Measurements from ENCODE around the gene BTBD19.

BTBD19 gene

GRCh38 chr1:44775078-44775929 lies 33.0 kb upstream of the BTBD19 start, which contains the start of gene RPS8:
RPS8 (plus strand) TSS chr1:44775540; CDS start chr1:44775597, 57 bp downstream.
- H2BK120ac ChIP-seq (ENCODE audit: low read depth, low read length) = no peak within 1 kb of the TSS
- peaks cover 24 to 44% of the 10 kb centered on the region in 2 donors for H3K36me3 ChIP-seq (replicated peaks in 1 of 2; ENCODE audit: control insufficient read depth in 2 of 2, insufficient read depth in 2 of 2, low read length in 2 of 2)
- peak; percentile 94 for DNase-seq (ENCODE audit: low spot score)
- no peaks in the 10 kb centered on the region for H3K9me3 ChIP-seq (replicated peaks in 1 of 2; ENCODE audit: control insufficient read depth in 2 of 2, insufficient read depth in 1 of 2, low read depth in 1 of 2, low read length in 2 of 2)
- H2BK5ac ChIP-seq (ENCODE audit: low read length) = no peak within 1 kb of the TSS
- H3K18ac ChIP-seq (ENCODE audit: low read length) = peak within 1 kb of the TSS; percentile 98
- H3K27me3 ChIP-seq (ENCODE audit: control insufficient read depth in 3 of 3, insufficient read depth in 3 of 3, low read depth in 1 of 3, low read length in 3 of 3) = no peaks in the 10 kb centered on the region
- H4K8ac ChIP-seq (ENCODE audit: low read depth, low read length) = no peak within 1 kb of the TSS
- H3K4me1 ChIP-seq (ENCODE audit: control insufficient read depth in 2 of 2, insufficient read depth in 1 of 2, low read depth in 1 of 2, low read length in 2 of 2) = peaks cover 9 to 12% of the 10 kb centered on the region in 2 donors
- peak within 1 kb of the TSS; percentile 82 for H2AFZ ChIP-seq (ENCODE audit: low read length)
- no peak within 1 kb of the TSS for H3K4ac ChIP-seq (ENCODE audit: low read length)
- H3K9ac ChIP-seq (ENCODE audit: low read depth, low read length, poor library complexity) = peak within 1 kb of the TSS; percentile 99
- H3K79me1 ChIP-seq (ENCODE audit: low read depth, low read length) = peaks cover 9% of the 10 kb centered on the region
- WGBS, 2 donors (ENCODE audit: extremely low coverage in 2 of 2, insufficient read length in 2 of 2, insufficient replicate concordance in 1 of 2) = no CpG with 5 or more reads among the region's 65 CpGs
- H3K4me3 ChIP-seq (ENCODE audit: low read length in 2 of 2) = peak within 1 kb of the TSS; percentile 77 to 95
- H3K27ac ChIP-seq (replicated peaks; ENCODE audit: low read length) = peak within 1 kb of the TSS; percentile 81
- peak within 1 kb of the TSS; percentile 86 for H2AK5ac ChIP-seq (ENCODE audit: low read depth, low read length)
- H3K14ac ChIP-seq (ENCODE audit: low read length) = peak within 1 kb of the TSS; percentile 61
- no peak within 1 kb of the TSS for H4K91ac ChIP-seq (ENCODE audit: low read depth, low read length, poor library complexity)
- H3K23ac ChIP-seq (ENCODE audit: low read depth, low read length, poor library complexity) = peak within 1 kb of the TSS; percentile 92
- H2BK12ac ChIP-seq (ENCODE audit: low read length) = no peak within 1 kb of the TSS
- H2BK15ac ChIP-seq (ENCODE audit: low read length) = no peak within 1 kb of the TSS
- peak within 1 kb of the TSS; percentile 85 for H3K4me2 ChIP-seq (ENCODE audit: insufficient read depth, low read length, poor library complexity, severe bottlenecking)

- Histone ChIP-seq H3K18ac (ENCODE audit: low read length) (peak overlapping the region; percentile 98), H3K9ac (ENCODE audit: low read depth, low read length, poor library complexity) (peak overlapping the region; percentile 99), H3K27me3 (ENCODE audit: control insufficient read depth in 3 of 3, insufficient read depth in 3 of 3, low read depth in 1 of 3, low read length in 3 of 3) (no peaks in the 10 kb centered on the region), H2BK12ac (ENCODE audit: low read length) (no peak overlapping the region), H3K4ac (ENCODE audit: low read length) (no peak overlapping the region), H3K36me3 (replicated peaks in 1 of 2; ENCODE audit: control insufficient read depth in 2 of 2, insufficient read depth in 2 of 2, low read length in 2 of 2) (peaks cover 29 to 52% of the 10 kb centered on the region in 2 donors), H3K79me1 (ENCODE audit: low read depth, low read length) (peaks cover 9% of the 10 kb centered on the region), H3K9me3 (replicated peaks in 1 of 2; ENCODE audit: control insufficient read depth in 2 of 2, insufficient read depth in 1 of 2, low read depth in 1 of 2, low read length in 2 of 2) (no peaks in the 10 kb centered on the region), H4K8ac (ENCODE audit: low read depth, low read length) (no peak overlapping the region), H3K4me3 (ENCODE audit: low read length in 2 of 2) (peak overlapping the region; percentile 77 to 95), H2BK15ac (ENCODE audit: low read length) (no peak overlapping the region), H3K23ac (ENCODE audit: low read depth, low read length, poor library complexity) (peak overlapping the region; percentile 50), H2BK5ac (ENCODE audit: low read length) (no peak overlapping the region), H4K91ac (ENCODE audit: low read depth, low read length, poor library complexity) (no peak overlapping the region), H2AK5ac (ENCODE audit: low read depth, low read length) (peak overlapping the region; percentile 86), H2AFZ (ENCODE audit: low read length) (peak overlapping the region; percentile 82), H3K14ac (ENCODE audit: low read length) (peak overlapping the region; percentile 61), H2BK120ac (ENCODE audit: low read depth, low read length) (no peak overlapping the region), H3K27ac (replicated peaks; ENCODE audit: low read length) (peak overlapping the region; percentile 81), H3K4me2 (ENCODE audit: insufficient read depth, low read length, poor library complexity, severe bottlenecking) (peak overlapping the region; percentile 85), H3K4me1 (ENCODE audit: control insufficient read depth in 2 of 2, insufficient read depth in 1 of 2, low read depth in 1 of 2, low read length in 2 of 2) (peaks cover 9 to 12% of the 10 kb centered on the region in 2 donors)
- DNase-seq (ENCODE audit: low spot score) = no peak
- no CpG with 5 or more reads among the region's 36 CpGs for WGBS, 2 donors (ENCODE audit: extremely low coverage in 2 of 2, insufficient read length in 2 of 2, insufficient replicate concordance in 1 of 2)
These were observed 32.2 kb upstream of the BTBD19 start for GRCh38 chr1:44775930-44776729.

- H2AFZ ChIP-seq (ENCODE audit: low read length) = no peak overlapping the region
- no peak overlapping the region for H3K4ac ChIP-seq (ENCODE audit: low read length)
- no peak overlapping the region for H3K14ac ChIP-seq (ENCODE audit: low read length)
- H3K79me1 ChIP-seq (ENCODE audit: low read depth, low read length) = peaks cover 9% of the 10 kb centered on the region
- peak overlapping the region; percentile 85 for H3K4me2 ChIP-seq (ENCODE audit: insufficient read depth, low read length, poor library complexity, severe bottlenecking)
- no peak overlapping the region for H3K27ac ChIP-seq (replicated peaks; ENCODE audit: low read length)
- H2BK5ac ChIP-seq (ENCODE audit: low read length) = no peak overlapping the region
- H3K9ac ChIP-seq (ENCODE audit: low read depth, low read length, poor library complexity) = peak overlapping the region; percentile 87
- no peaks in the 10 kb centered on the region for H3K27me3 ChIP-seq (ENCODE audit: control insufficient read depth in 3 of 3, insufficient read depth in 3 of 3, low read depth in 1 of 3, low read length in 3 of 3)
- no peak overlapping the region for H3K23ac ChIP-seq (ENCODE audit: low read depth, low read length, poor library complexity)
- H2BK15ac ChIP-seq (ENCODE audit: low read length) = no peak overlapping the region
- H4K91ac ChIP-seq (ENCODE audit: low read depth, low read length, poor library complexity) = no peak overlapping the region
- WGBS, 2 donors (ENCODE audit: extremely low coverage in 2 of 2, insufficient read length in 2 of 2, insufficient replicate concordance in 1 of 2) = no CpG with 5 or more reads among the region's 12 CpGs
- no peak overlapping the region for H2AK5ac ChIP-seq (ENCODE audit: low read depth, low read length)
- H3K18ac ChIP-seq (ENCODE audit: low read length) = no peak overlapping the region
- no peak overlapping the region for H4K8ac ChIP-seq (ENCODE audit: low read depth, low read length)
- H2BK12ac ChIP-seq (ENCODE audit: low read length) = no peak overlapping the region
- peaks cover 31 to 55% of the 10 kb centered on the region in 2 donors for H3K36me3 ChIP-seq (replicated peaks in 1 of 2; ENCODE audit: control insufficient read depth in 2 of 2, insufficient read depth in 2 of 2, low read length in 2 of 2)
- no peak for DNase-seq (ENCODE audit: low spot score)
- no peaks in the 10 kb centered on the region for H3K9me3 ChIP-seq (replicated peaks in 1 of 2; ENCODE audit: control insufficient read depth in 2 of 2, insufficient read depth in 1 of 2, low read depth in 1 of 2, low read length in 2 of 2)
- H2BK120ac ChIP-seq (ENCODE audit: low read depth, low read length) = no peak overlapping the region
- H3K4me3 ChIP-seq (ENCODE audit: low read length in 2 of 2) = peak overlapping the region; percentile 77 to 95
- H3K4me1 ChIP-seq (ENCODE audit: control insufficient read depth in 2 of 2, insufficient read depth in 1 of 2, low read depth in 1 of 2, low read length in 2 of 2) = peaks cover 9 to 12% of the 10 kb centered on the region in 2 donors
These were observed 31.6 kb upstream of the BTBD19 start for GRCh38 chr1:44776730-44777068.

GRCh38 chr1:44777547-44777946 lies 30.8 kb upstream of the BTBD19 start:
- Histone ChIP-seq H3K27me3 (ENCODE audit: control insufficient read depth in 3 of 3, insufficient read depth in 3 of 3, low read depth in 1 of 3, low read length in 3 of 3) (no peaks in the 10 kb centered on the region), H3K23ac (ENCODE audit: low read depth, low read length, poor library complexity) (no peak overlapping the region), H3K4me2 (ENCODE audit: insufficient read depth, low read length, poor library complexity, severe bottlenecking) (no peak overlapping the region), H3K36me3 (replicated peaks in 1 of 2; ENCODE audit: control insufficient read depth in 2 of 2, insufficient read depth in 2 of 2, low read length in 2 of 2) (peaks cover 31 to 55% of the 10 kb centered on the region in 2 donors), H2BK15ac (ENCODE audit: low read length) (no peak overlapping the region), H3K27ac (replicated peaks; ENCODE audit: low read length) (no peak overlapping the region), H3K9me3 (replicated peaks in 1 of 2; ENCODE audit: control insufficient read depth in 2 of 2, insufficient read depth in 1 of 2, low read depth in 1 of 2, low read length in 2 of 2) (no peaks in the 10 kb centered on the region), H2AFZ (ENCODE audit: low read length) (no peak overlapping the region), H3K79me1 (ENCODE audit: low read depth, low read length) (peaks cover 9% of the 10 kb centered on the region), H2BK5ac (ENCODE audit: low read length) (no peak overlapping the region), H3K9ac (ENCODE audit: low read depth, low read length, poor library complexity) (no peak overlapping the region), H2AK5ac (ENCODE audit: low read depth, low read length) (no peak overlapping the region), H4K91ac (ENCODE audit: low read depth, low read length, poor library complexity) (no peak overlapping the region), H3K18ac (ENCODE audit: low read length) (no peak overlapping the region), H2BK12ac (ENCODE audit: low read length) (no peak overlapping the region), H3K4me3 (ENCODE audit: low read length in 2 of 2) (no peak overlapping the region), H4K8ac (ENCODE audit: low read depth, low read length) (no peak overlapping the region), H3K14ac (ENCODE audit: low read length) (no peak overlapping the region), H3K4me1 (ENCODE audit: control insufficient read depth in 2 of 2, insufficient read depth in 1 of 2, low read depth in 1 of 2, low read length in 2 of 2) (peaks cover 9 to 12% of the 10 kb centered on the region in 2 donors), H2BK120ac (ENCODE audit: low read depth, low read length) (no peak overlapping the region), H3K4ac (ENCODE audit: low read length) (no peak overlapping the region)
- WGBS, 2 donors (ENCODE audit: extremely low coverage in 2 of 2, insufficient read length in 2 of 2, insufficient replicate concordance in 1 of 2) = no CpG with 5 or more reads among the region's 14 CpGs
- DNase-seq (ENCODE audit: low spot score) = no peak
